GM13977 (cell line): ENCODE results near the gene PDE2A.

Experiments
- DNase-seq: peaks from one replicate; pipeline ENCODE4 v3.0.0; 2012; ENCODE audit warnings: low spot score
- in situ Hi-C: fragments of 300-500 bp; cut with MboI; formaldehyde crosslinking; loops from one replicate; pipeline ENCODE4 v1.12.0; 2022; ENCODE audit warnings: low sequenced_read_pairs, low pct_unique_long_range_greater_than_20kb, mixed read lengths, inconsistent platforms; ENCODE audit not compliant: unreplicated experiment
- TF ChIP-seq, protein P1 (sequence below): IDR thresholded peaks from 2 replicates; pipeline ENCODE4 v1.5.1; 2012; ENCODE audit warnings: mild to moderate bottlenecking, control low read depth; ENCODE audit not compliant: insufficient read depth; ENCODE audit errors: extremely low read depth, missing control alignments

PDE2A gene

DNA sequence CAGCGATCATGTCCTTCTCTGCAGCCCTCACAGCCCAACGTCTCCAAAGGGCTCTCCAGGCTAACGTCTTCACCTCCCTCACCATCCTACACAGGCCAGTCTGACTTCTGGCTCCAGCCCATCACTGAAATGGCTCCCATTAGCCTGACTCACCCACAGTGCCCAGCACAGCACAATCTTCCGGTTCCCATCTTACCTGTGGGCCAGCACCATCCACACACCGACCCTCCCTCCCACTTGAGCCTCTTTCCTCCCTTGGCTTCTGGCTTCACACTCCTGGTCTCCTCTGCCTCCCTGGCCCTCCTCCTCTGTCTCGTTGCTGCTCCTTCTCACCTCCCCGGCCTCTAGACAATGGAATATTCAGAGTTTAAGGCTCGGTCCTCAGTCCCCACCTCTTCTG lies 51.2 kb downstream of the PDE2A start:
- no peak for DNase-seq
- in situ Hi-C loops = no loop called here
- TF ChIP-seq, protein P1, sequence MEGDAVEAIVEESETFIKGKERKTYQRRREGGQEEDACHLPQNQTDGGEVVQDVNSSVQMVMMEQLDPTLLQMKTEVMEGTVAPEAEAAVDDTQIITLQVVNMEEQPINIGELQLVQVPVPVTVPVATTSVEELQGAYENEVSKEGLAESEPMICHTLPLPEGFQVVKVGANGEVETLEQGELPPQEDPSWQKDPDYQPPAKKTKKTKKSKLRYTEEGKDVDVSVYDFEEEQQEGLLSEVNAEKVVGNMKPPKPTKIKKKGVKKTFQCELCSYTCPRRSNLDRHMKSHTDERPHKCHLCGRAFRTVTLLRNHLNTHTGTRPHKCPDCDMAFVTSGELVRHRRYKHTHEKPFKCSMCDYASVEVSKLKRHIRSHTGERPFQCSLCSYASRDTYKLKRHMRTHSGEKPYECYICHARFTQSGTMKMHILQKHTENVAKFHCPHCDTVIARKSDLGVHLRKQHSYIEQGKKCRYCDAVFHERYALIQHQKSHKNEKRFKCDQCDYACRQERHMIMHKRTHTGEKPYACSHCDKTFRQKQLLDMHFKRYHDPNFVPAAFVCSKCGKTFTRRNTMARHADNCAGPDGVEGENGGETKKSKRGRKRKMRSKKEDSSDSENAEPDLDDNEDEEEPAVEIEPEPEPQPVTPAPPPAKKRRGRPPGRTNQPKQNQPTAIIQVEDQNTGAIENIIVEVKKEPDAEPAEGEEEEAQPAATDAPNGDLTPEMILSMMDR = no peak

DNA sequence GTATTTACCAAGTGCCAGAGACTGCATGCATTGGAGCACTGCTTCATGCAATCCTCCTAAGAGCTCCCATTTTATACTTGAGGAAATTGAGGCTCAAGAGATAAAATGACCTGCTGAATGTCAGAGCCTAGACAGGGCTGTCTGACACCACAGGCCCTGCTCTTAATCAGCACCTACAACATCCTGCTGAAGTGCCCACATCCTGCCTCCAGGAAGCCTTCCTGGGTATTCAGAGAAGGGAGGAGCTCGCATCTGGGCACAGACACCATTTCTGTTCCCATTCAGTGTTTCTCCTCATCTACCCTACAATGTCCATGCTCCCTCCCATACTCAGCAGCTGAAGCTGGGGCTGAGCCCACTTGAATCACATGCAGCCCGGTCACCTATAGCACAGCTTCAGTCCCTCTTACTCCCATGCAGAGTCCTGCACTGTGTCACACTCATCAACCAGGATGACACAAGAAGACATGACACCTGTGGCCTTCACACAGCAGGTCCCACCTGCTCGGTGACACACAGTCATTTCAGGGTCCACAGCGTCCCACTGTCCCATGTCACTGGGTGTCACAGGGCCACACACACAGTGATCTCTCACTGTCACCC lies 53.1 kb downstream of the PDE2A start:
- no peak for DNase-seq
- in situ Hi-C loops = no loop called here
- TF ChIP-seq, protein P1 = no peak

DNA sequence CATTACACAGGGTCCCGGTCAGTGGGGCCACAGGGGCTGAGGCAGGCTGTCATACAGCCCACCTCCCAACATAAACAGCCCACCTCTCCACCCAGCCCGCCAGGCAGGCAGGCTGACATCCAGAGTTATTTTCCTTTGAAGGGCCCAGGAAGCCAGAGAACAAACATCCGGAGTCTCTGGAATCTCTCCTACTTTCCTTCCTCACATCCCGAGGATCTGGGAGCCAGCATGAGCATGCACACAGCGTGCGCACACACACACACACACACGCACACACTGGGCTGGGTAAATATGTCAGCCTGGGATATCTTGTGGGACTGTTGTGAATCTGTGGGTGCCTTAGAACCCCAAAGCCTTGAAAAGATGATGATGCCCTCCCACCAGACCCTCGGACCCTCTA lies 55.4 kb downstream of the PDE2A start:
- DNase-seq = no peak
- TF ChIP-seq, protein P1 = no peak
- in situ Hi-C loops = no loop called here

DNA sequence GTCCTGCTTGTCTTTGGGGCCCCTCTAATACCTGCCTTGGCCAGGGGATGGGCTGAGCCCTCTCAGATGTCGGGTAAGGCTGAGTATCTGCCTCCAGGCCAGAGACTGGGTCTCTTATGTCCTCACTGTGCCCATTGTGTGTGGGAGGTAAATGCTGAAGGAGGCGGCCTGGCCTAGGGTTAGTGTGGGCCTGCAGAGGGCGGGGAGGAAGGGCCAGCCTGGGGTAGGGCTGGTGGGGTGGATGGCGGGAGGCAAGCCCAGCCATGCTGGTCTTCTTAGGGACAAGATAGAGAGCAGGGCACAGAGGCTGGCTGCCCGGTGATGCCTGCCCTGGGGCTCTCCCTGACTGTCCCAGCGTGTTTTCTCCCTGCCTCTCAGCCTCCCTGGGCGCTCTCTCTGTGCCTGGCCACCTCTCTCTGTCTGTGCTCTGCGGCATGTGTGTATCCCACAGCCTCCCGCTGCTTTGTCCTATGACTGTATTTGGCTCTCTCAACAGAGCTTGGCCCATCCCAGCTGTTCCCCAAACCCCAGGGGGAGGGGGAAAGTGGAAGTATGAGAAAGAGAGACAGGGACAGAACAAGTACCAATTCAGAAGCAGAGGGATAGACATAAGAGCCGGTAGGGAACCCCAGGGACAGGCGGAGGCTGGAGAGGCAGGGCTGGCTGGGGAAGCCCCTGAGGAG lies 57.0 kb downstream of the PDE2A start:
- in situ Hi-C loops = no loop called here
- TF ChIP-seq, protein P1 = no peak
- DNase-seq = no peak

DNA sequence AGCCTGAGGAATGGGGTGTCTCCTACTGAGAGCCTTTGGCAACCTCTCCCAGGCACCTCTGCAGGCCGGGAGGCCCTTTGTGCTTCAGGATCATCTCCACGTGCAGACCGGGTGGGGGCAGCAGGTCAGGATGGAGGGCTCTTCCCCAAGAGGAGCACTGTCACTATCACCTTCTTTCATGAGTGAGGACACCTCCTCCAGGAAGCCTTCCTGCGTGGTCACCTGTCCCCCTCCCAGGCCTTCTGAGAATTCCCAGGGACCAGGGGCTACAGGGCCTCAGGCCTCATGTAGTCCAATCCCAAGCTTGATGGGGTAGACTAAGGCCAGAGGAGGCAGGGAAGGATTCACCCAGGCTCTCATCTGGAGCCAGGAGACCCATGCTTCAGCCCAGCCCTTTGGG lies 57.6 kb downstream of the PDE2A start:
- no peak for DNase-seq
- TF ChIP-seq, protein P1 = no peak
- in situ Hi-C loops = no loop called here

DNA sequence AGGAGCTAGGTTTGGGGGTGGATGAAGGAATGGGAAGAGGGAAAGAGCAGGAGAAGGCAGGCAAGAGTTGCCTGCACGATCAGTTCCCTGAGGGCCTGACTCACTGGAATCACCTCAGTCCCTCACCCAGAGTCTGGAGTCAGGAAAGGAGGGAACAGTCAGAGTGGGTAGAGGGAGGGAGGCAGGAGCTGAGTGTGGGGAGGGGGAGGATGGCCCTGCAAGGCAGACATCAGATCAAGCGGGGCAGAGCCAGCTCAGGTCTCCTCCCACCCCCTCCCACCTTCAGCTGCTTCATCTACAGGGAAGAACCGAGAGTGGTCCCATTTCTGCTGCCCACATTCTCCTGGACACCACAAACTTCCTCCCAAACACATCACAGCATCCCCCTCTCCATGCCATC lies 58.9 kb downstream of the PDE2A start:
- in situ Hi-C loops = no loop called here
- TF ChIP-seq, protein P1 = no peak
- no peak for DNase-seq

DNA sequence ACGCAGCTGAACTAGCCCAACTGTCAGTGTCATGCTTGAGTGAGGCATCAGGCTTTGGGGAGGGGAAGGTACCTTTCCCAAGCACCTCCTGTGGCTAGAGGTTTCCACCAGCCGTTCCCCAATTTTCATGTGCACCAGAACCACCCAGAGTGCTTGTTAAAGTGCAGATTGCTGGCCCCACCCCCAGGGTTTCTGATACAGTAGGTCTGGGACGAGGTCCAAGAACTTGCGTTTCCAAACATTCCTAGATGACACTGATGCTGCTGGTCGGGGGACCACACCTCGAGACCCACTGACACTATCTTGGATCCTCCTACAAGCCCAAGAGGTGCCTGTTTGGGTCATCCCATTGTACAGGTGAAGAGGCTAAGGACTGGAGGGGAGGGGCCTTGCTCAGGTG lies 59.8 kb downstream of the PDE2A start:
- TF ChIP-seq, protein P1 = no peak
- DNase-seq = no peak
- in situ Hi-C loops = no loop called here
